Glutamatergic neuron (in vitro differentiated cells): ENCODE results near the gene BMP7. TPM values are rescaled to one million over a fixed set of nuclear protein-coding genes. Genes with fewer than 3 reads are reported as not detected.

Experiments used
- DNase-seq: peaks from one replicate; pipeline ENCODE4 v3.0.0; 2022
- H3K27ac Mint-ChIP-seq: one replicate; pipeline ENCODE4 v1.8.0; 2020; ENCODE audit warnings: mild to moderate bottlenecking, mixed read lengths, inconsistent platforms; ENCODE audit not compliant: unreplicated experiment
- H3K27me3 Mint-ChIP-seq: one replicate; pipeline ENCODE4 v1.8.0; 2020; ENCODE audit warnings: mild to moderate bottlenecking, moderate library complexity, mixed read lengths, inconsistent platforms; ENCODE audit not compliant: unreplicated experiment
- H3K36me3 Mint-ChIP-seq: one replicate; pipeline ENCODE4 v1.8.0; 2020; ENCODE audit warnings: mild to moderate bottlenecking, mixed read lengths, inconsistent platforms; ENCODE audit not compliant: unreplicated experiment
- H3K4me1 Mint-ChIP-seq: one replicate; pipeline ENCODE4 v1.8.0; 2020; ENCODE audit warnings: mild to moderate bottlenecking, low read depth, mixed read lengths, inconsistent platforms; ENCODE audit not compliant: unreplicated experiment
- H3K4me3 Mint-ChIP-seq: one replicate; pipeline ENCODE4 v1.8.0; 2020; ENCODE audit warnings: mild to moderate bottlenecking, mixed read lengths, inconsistent platforms; ENCODE audit not compliant: unreplicated experiment
- H3K9me3 Mint-ChIP-seq: one replicate; pipeline ENCODE4 v1.8.0; 2020; ENCODE audit warnings: mild to moderate bottlenecking, moderate library complexity, mixed read lengths, inconsistent platforms; ENCODE audit not compliant: unreplicated experiment
- CTCF ChIP-seq: fragments of 200-600 bp; sonication (generic); IDR thresholded peaks from one replicate; pipeline ENCODE4 v1.5.0; 2021; ENCODE audit not compliant: partially characterized antibody, unreplicated experiment
- total RNA-seq: library from RNA; stranded (reverse); fragmentation: NEBNext Ultra II Directional; extraction: Animal tissue kit (Norgen Biotek cat#: 25700); gene quantifications from one replicate; pipeline ENCODE4 v1.2.1, GENCODE V29; 2021; ENCODE audit not compliant: unreplicated experiment

Gene BMP7
- total RNA-seq, 1 donor from 2014 or later = 8.7 TPM

GRCh38 chr20:57179265-57179664, 87.2 kb downstream of the BMP7 start:
- no peaks in the 10 kb centered on the region for H3K9me3 Mint-ChIP-seq
- H3K4me1 Mint-ChIP-seq = no peaks in the 10 kb centered on the region
- H3K36me3 Mint-ChIP-seq = no peaks in the 10 kb centered on the region

DNA sequence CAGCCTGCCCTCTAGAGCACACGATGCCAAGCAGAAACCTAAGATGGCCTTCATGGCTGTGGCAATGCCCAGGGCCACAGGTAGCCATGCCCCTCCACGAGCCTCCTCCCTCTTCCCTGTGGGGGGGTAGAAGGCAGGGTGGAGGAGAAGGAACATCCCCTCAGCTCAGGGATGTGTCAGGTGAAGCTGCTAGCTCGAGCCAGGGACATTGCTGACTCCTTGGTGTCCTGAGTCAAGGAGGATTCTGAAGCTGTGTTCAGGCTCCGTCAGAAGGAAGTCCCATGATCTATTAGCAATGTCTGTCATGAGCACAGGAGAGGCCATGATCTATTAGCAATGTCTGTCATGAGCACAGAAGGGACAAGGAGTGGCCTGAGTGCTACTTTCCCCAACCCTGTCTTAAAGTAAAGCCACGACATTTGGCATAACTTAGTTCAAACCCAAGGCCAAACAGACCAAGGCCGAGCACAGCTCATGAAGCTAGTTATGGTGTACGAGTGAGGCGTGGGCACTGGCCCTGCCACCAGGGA, 87.8 kb downstream of the BMP7 start:
- no peaks in the 10 kb centered on the region for H3K9me3 Mint-ChIP-seq
- no peaks in the 10 kb centered on the region for H3K4me1 Mint-ChIP-seq
- H3K27me3 Mint-ChIP-seq = peaks cover 2% of the 10 kb centered on the region
- TF ChIP-seq CTCF = no peak
- DNase-seq = no peak
- no peak overlapping the region for H3K27ac Mint-ChIP-seq
- no peak overlapping the region for H3K4me3 Mint-ChIP-seq
- no peaks in the 10 kb centered on the region for H3K36me3 Mint-ChIP-seq

More at GRCh38 chr20:57179265-57179664, 87.2 kb downstream of the BMP7 start:
- DNase-seq = no peak
- no peak for TF ChIP-seq CTCF
- H3K4me3 Mint-ChIP-seq = no peak overlapping the region
- peaks cover 2% of the 10 kb centered on the region for H3K27me3 Mint-ChIP-seq
- no peak overlapping the region for H3K27ac Mint-ChIP-seq

- Mint-ChIP-seq H3K27me3 (peaks cover 5% of the 10 kb centered on the region), H3K9me3 (no peaks in the 10 kb centered on the region), H3K27ac (no peak overlapping the region), H3K36me3 (no peaks in the 10 kb centered on the region), H3K4me3 (no peak overlapping the region), H3K4me1 (no peaks in the 10 kb centered on the region)
- TF ChIP-seq CTCF = no peak
- DNase-seq = no peak
Observed at GRCh38 chr20:57177636-57178280, 88.7 kb downstream of the BMP7 start.

DNA sequence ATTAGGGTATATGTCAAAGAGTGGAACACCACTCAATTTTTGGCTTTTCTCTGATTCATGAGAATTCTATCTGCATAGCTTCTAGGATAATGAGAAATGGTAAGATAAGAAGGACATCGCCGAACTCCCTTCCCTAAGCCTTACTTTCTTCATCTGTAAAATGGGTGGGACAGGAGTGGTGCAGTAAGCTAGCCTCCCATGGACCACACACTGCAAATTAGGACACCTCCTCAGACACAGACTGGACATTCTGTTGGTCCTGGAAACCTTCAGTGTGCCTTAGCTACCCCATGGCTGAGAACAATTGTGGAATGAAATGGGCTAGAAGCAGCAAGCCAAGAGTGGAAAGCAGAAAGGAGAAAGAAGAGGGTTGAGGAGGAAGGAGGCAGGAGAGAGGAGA, 89.6 kb downstream of the BMP7 start:
- no peaks in the 10 kb centered on the region for H3K4me1 Mint-ChIP-seq
- H3K36me3 Mint-ChIP-seq = no peaks in the 10 kb centered on the region
- H3K4me3 Mint-ChIP-seq = no peak overlapping the region
- peaks cover 7% of the 10 kb centered on the region for H3K27me3 Mint-ChIP-seq
- H3K9me3 Mint-ChIP-seq = no peaks in the 10 kb centered on the region
- TF ChIP-seq CTCF = no peak
- DNase-seq = no peak
- no peak overlapping the region for H3K27ac Mint-ChIP-seq

DNA sequence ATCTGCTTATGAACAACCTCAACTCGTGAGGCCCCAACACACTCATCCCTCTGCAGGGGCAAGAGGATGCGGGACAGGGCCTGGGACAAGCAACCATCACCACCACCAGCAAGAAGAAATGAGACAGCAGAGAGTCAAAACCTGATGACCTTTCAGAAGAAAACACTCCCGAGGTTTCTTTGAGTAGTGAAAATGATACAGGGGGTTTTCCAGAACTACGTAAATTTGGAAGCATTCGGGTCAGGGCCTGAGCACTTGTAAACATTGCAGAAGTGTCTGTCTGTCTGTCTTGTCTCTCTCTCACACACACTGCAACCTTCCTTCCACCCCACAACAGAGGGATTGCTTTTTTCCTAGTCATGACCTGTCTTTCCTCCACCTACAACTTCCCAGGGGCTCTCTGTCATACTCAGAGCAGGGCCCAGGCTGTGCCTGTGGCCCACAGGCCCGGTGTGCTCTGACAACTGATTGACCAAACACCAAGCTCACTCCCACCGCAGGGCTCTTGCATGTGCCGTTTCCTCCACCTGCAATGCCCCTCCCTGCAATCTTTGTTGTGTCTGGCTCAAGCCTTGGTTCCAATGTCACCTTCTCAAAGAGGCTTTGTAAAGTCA, 90.9 kb downstream of the BMP7 start:
- H3K9me3 Mint-ChIP-seq = no peaks in the 10 kb centered on the region
- H3K27me3 Mint-ChIP-seq = peaks cover 7% of the 10 kb centered on the region
- no peak overlapping the region for H3K27ac Mint-ChIP-seq
- no peak for DNase-seq
- no peak overlapping the region for H3K4me3 Mint-ChIP-seq
- H3K4me1 Mint-ChIP-seq = no peaks in the 10 kb centered on the region
- TF ChIP-seq CTCF = no peak
- no peaks in the 10 kb centered on the region for H3K36me3 Mint-ChIP-seq
